ENCODE measurements around the gene INTS14. TPM values are rescaled to one million over a fixed set of nuclear protein-coding genes. Genes with fewer than 3 reads are reported as not detected.

The INTS14 gene
- total RNA-seq, 2 donors from 2014 or later = 15.3 to 19.7 TPM

DNA sequence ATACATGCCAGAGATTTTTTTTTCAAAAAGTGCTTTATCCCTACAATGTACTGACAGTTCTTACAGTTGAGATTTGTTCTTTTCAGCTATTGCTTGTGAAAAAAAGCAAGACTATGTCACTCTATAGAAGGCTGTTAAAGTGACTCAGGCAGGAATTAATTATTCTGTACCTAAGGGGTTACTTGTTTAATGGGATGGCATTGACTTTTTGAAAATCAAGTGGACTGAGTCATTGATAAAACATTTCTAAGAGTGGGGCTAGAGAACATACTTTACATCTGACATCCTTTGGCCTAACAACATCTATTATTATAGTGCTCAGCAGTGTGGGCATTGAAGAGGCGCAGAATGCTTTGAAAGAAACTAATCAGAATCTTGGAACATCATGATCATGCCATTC is 34.3 kb downstream of the INTS14 start:
- peaks cover 0 to 12% of the 10 kb centered on the region in 2 donors for H3K4me1 ChIP-seq
- no peaks in the 10 kb centered on the region for H3K27me3 ChIP-seq
- peaks cover 51% of the 10 kb centered on the region for H3K36me3 ChIP-seq
- no peak overlapping the region for H3K27ac ChIP-seq
- H3K4me3 ChIP-seq = no peak overlapping the region
- H3K9me3 ChIP-seq = no peaks in the 10 kb centered on the region
- no peak for DNase-seq (ENCODE audit: low spot score)
- TF ChIP-seq, protein P1, sequence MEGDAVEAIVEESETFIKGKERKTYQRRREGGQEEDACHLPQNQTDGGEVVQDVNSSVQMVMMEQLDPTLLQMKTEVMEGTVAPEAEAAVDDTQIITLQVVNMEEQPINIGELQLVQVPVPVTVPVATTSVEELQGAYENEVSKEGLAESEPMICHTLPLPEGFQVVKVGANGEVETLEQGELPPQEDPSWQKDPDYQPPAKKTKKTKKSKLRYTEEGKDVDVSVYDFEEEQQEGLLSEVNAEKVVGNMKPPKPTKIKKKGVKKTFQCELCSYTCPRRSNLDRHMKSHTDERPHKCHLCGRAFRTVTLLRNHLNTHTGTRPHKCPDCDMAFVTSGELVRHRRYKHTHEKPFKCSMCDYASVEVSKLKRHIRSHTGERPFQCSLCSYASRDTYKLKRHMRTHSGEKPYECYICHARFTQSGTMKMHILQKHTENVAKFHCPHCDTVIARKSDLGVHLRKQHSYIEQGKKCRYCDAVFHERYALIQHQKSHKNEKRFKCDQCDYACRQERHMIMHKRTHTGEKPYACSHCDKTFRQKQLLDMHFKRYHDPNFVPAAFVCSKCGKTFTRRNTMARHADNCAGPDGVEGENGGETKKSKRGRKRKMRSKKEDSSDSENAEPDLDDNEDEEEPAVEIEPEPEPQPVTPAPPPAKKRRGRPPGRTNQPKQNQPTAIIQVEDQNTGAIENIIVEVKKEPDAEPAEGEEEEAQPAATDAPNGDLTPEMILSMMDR (IDR thresholded peaks at IDR 0.05) = no peak

DNA sequence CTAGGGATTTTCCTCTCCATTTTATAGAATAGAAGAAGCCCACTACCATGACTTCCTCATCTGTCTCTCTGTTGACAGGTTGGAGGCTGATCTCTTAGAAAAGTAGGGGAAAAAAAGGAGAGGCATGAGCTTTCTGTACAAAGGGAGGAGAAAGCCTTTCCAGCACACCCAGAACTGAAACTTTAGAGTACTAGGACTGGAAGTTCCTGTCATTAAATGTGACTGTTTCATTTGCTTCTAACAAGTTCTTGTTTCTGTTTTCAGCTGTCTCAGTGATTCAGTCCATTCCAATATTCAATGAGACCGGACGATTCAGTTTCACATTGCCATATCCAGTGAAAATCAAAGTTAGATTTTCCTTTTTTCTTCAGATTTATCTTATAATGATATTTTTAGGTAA is 39.0 kb downstream of the INTS14 start:
- TF ChIP-seq, protein P1 (IDR thresholded peaks at IDR 0.05) = no peak
- Histone ChIP-seq H3K4me3 (no peak overlapping the region), H3K36me3 (peaks cover 30% of the 10 kb centered on the region), H3K9me3 (no peaks in the 10 kb centered on the region), H3K4me1 (peaks cover 0 to 9% of the 10 kb centered on the region in 2 donors), H3K27ac (no peak overlapping the region), H3K27me3 (no peaks in the 10 kb centered on the region)
- DNase-seq (ENCODE audit: low spot score) = no peak

DNA sequence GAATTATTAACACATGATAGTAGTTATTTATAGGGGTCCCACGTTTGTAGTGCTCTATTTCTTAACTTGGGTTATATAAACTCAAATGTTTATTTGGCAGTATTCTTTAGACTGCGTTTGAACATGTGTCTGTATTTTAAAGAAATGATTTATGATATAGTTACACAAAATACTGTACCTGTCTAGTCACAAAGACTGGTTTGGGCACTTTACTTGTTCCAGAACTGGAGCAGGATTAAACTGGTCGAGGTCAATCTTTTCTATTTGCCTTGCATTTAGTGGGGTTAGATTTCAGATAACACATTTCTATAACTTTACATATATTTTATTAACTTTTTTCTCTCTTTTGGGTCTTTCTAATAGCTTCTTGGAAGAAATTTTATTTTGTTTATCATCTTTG is 41.2 kb downstream of the INTS14 start:
- Histone ChIP-seq H3K27ac (no peak overlapping the region), H3K36me3 (peaks cover 44% of the 10 kb centered on the region), H3K4me1 (no peaks in the 10 kb centered on the region), H3K9me3 (no peaks in the 10 kb centered on the region), H3K27me3 (no peaks in the 10 kb centered on the region), H3K4me3 (no peak overlapping the region)
- TF ChIP-seq, protein P1 (IDR thresholded peaks at IDR 0.05) = no peak
- DNase-seq (ENCODE audit: low spot score) = no peak

DNA sequence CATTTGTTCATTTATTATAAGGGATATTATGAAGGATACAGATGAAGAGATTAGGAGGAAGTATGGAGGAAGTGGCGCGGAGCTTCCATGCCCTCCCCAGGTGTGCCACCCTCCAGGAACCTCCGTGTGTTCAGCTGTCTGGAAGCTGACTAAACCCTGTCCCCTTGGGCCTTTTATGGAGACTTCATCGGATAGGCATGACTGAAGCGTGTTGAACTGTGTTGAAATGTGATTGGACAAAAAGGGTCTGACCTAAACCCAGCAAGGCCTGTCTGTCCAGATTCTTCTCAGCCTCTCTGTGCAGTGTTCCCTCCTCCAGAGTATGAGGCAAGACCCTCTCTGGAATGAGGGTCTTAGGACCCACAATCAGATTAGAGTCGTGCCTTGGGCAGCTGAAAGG is 49.0 kb downstream of the INTS14 start:
- Histone ChIP-seq H3K36me3 (peaks cover 40% of the 10 kb centered on the region), H3K4me1 (no peaks in the 10 kb centered on the region), H3K27ac (no peak overlapping the region), H3K9me3 (no peaks in the 10 kb centered on the region), H3K27me3 (no peaks in the 10 kb centered on the region), H3K4me3 (no peak overlapping the region)
- no peak for DNase-seq (ENCODE audit: low spot score)
- TF ChIP-seq, protein P1 (IDR thresholded peaks at IDR 0.05) = no peak

DNA sequence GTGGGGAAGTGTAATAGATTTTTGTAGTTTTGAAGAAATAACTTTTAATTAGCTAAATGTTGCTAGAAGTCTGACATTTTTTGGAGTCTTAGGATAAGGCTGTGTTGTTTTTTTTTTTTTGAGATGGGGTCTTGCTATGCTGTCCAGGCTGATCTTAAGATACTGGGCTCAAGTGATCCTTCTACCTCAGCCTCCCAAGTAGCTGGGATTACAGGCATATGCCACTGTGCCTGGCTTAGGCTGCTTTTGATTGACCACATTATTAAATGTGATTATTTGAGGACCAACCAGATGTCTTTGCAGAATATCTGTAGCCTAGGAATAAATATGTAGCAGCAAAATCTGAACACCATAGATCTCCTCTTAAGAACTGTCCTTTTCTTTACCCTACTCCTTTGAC is 51.0 kb downstream of the INTS14 start:
- H3K36me3 ChIP-seq = peaks cover 42% of the 10 kb centered on the region

More for the DNA sequence above, 51.0 kb downstream of the INTS14 start:
- H3K27ac ChIP-seq = no peak overlapping the region
- DNase-seq (ENCODE audit: low spot score) = no peak
- no peak overlapping the region for H3K4me3 ChIP-seq
- no peaks in the 10 kb centered on the region for H3K4me1 ChIP-seq
- TF ChIP-seq, protein P1 (IDR thresholded peaks at IDR 0.05) = no peak
- no peaks in the 10 kb centered on the region for H3K9me3 ChIP-seq
- H3K27me3 ChIP-seq = no peaks in the 10 kb centered on the region

Measured in right atrium auricular region (tissue), 2 donors.